Adrenal gland (tissue), 5 donors: ENCODE data around the gene RFXANK.

ENCODE experiments used
- CTCF ChIP-seq, 6 experiments: fragments of 450-650 bp in 4 of 6; fragments of 200-600 bp in 2 of 6; sonication (generic) in 1 of 6; IDR thresholded peaks; 1 replicate in 5 of 6; 2 replicates in 1 of 6; pipeline versions ENCODE4 v1.5.1 to v1.8.0; 2016 to 2021; ENCODE audit warnings: antibody characterized with exemption in 6 of 6, mild to moderate bottlenecking in 2 of 6, moderate library complexity in 1 of 6
- POLR2A ChIP-seq, 2 donors: fragments of 450-650 bp; IDR thresholded peaks; one replicate each; pipeline ENCODE4 v1.6.1; 2017; ENCODE audit warnings: antibody characterized with exemption in 2 of 2, mild to moderate bottlenecking in 2 of 2, moderate library complexity in 1 of 2
- donor health status: DM: no; HTN: no; CAD: no.

GRCh38 chr19:19176950-19177349 lies 15.1 kb upstream of the RFXANK start:
- TF ChIP-seq CTCF (IDR thresholded peaks at IDR 0.05) = no peak
- no peak for TF ChIP-seq POLR2A (IDR thresholded peaks at IDR 0.05)
